Activated naive CD4-positive, alpha-beta T cell treated with anti-CD3 and anti-CD28 coated beads, Interleukin-2, amount 50 U/mL, for 72 hours (primary cell): ENCODE data around the gene BTC. TPM values are rescaled to one million over a fixed set of nuclear protein-coding genes. Genes with fewer than 3 reads are reported as not detected.
"Not testable (repeated sequence)": the region's sequence is repeated elsewhere in the genome, so short reads cannot be mapped to it uniquely, and the experiment has no call there.

Experiments used
- ATAC-seq, 2 donors: fragments of 150-1000 bp; cut with Tn5 transposase; 2 replicates each; pipeline ENCODE4 v1.10.0; 2021; ENCODE audit warnings: mild to moderate bottlenecking in 2 of 2, moderate library complexity in 2 of 2
- DNase-seq, 2 donors: peaks; one replicate each; pipeline ENCODE4 v3.0.0; 2021 to 2022; ENCODE audit warnings: low spot score in 2 of 2
- H3K27ac Mint-ChIP-seq, 2 donors: one replicate each; pipeline ENCODE4 v1.8.0; 2022; ENCODE audit warnings: mild to moderate bottlenecking in 2 of 2, mixed read lengths in 2 of 2
- H3K36me3 Mint-ChIP-seq, 2 donors: one replicate each; pipeline ENCODE4 v1.8.0; 2022; ENCODE audit warnings: mixed read lengths in 2 of 2
- H3K9me3 Mint-ChIP-seq, 2 donors: one replicate each; pipeline ENCODE4 v1.8.0; 2022; ENCODE audit warnings: mixed read lengths in 2 of 2
- total RNA-seq, 2 donors: library from RNA; stranded (reverse); gene quantifications; one replicate each; pipeline ENCODE4 v1.2.3, GENCODE V29; 2022

BTC gene
- total RNA-seq, 2 donors from 2014 or later: not detected

- peak overlapping the region in 1 of 2 donors; percentile 47 for H3K27ac Mint-ChIP-seq
- H3K9me3 Mint-ChIP-seq: peaks cover 7 to 14% of the 10 kb centered on the region in 2 donors
- DNase-seq (no peak), ATAC-seq (no peak)
- peaks cover 0 to 11% of the 10 kb centered on the region in 2 donors for H3K36me3 Mint-ChIP-seq
These were observed 78.5 kb downstream of the BTC start for GRCh38 chr4:74715706-74716435.

- Mint-ChIP-seq H3K27ac (no peak overlapping the region), H3K9me3 (peaks cover 7 to 15% of the 10 kb centered on the region in 2 donors), H3K36me3 (peaks cover 0 to 11% of the 10 kb centered on the region in 2 donors)
- no peak for ATAC-seq
- DNase-seq: no peak
These were observed 79.7 kb downstream of the BTC start for GRCh38 chr4:74714611-74715130.

- H3K36me3 Mint-ChIP-seq: peaks cover 0 to 14% of the 10 kb centered on the region in 2 donors
- DNase-seq, ATAC-seq, H3K27ac Mint-ChIP-seq: not testable (repeated sequence)
- H3K9me3 Mint-ChIP-seq: peaks cover 7 to 15% of the 10 kb centered on the region in 2 donors
These were observed 86.2 kb downstream of the BTC start for GRCh38 chr4:74708135-74708534.

Other genes with a start within 250 kb of the BTC start
- not detected for gene PARM1, start 138.6 kb upstream of the BTC start, total RNA-seq